Stimulated activated CD4-positive, alpha-beta T cell treated with anti-CD3 and anti-CD28 coated beads, Interleukin-4, amount 100 ng/mL, for 4 hours (primary cell): Measurements from ENCODE around the gene MAP1B.
"Not testable (repeated sequence)": the region's sequence is repeated elsewhere in the genome, so short reads cannot be mapped to it uniquely, and the experiment has no call there.

Experiments
- DNase-seq, 2 experiments: peaks; one replicate each; pipeline ENCODE4 v3.0.0-alpha.2; 2020

MAP1B gene

DNA sequence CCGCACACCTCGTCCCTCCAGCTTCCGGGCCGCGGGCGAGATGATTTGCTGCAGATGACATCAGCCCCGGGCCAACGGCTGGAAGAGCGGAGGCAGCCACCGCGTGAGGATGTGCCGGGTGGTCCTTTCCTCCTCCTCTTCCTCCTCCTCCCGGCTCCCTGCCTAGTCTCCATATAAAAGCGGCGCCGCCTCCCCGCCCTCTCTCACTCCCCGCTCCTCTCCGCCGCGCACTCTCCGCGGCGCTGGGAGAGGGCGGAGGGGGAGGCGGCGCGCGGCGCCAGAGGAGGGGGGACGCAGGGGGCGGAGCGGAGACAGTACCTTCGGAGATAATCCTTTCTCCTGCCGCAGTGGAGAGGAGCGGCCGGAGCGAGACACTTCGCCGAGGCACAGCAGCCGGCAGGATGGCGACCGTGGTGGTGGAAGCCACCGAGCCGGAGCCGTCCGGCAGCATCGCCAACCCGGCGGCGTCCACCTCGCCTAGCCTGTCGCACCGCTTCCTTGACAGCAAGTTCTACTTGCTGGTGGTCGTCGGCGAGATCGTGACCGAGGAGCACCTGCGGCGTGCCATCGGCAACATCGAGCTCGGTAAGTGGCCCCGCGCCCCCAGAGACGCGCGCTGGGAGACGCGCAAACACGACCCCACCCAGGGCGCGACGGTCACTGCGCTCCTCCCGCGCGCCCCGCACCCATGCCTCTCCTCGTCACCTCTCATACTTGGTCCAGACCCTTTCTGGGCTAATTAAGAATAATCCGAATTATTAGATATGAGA lies at the start of gene MAP1B:
Gene MAP1B, plus strand, starts transcription at position 345 of the 770 bp plus-strand sequence. Its CDS starts 57 bp downstream, at position 402.
- DNase-seq = no peak

DNA sequence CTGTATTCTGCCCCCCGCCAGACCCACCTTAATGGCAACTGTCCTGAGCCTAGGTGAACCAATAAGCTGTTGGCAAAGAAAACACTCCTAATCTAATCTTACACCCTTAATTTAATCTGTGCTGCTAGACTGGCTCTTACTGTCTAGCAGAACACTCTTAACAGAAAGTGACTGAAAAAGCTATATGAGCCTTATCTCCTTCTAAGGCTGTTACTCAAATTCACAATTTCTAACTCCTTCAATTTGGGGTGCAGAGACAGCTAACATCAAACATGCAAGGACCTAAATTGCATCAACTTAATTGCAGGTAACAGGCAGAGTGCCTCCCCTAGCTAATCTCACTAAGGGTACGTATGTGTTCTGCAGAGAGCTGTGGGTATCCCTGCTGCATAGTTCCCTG lies 49.5 kb upstream of the MAP1B start:
- DNase-seq = no peak

DNA sequence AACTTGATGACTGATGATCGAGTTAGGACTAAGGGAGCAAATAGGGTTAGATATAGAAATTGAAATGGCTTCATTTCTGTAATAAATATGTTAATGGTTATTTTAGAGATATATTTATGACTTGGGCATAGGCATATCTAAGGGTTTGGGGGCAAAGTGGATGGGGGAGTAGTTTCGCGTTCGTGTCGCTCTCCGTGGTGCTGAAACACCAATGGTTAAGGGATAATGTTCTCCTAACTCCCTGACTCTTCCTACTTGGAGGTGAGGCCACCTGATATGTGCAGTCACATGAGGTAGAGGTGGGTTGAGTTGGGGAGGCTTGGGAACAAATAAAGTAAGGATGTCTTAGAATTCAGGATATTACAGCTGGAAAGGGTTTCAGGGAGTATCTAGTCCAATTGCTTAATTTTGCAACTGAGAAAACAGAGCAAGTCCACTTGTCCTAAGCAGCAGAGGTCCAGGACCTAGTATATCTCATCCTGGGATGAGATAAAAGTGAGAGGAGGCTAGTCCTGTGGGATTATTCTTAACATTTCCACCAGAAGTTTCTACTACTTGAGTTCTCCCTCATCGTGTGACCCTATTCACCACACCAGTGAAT lies 44.0 kb upstream of the MAP1B start:
- DNase-seq = no peak

DNA sequence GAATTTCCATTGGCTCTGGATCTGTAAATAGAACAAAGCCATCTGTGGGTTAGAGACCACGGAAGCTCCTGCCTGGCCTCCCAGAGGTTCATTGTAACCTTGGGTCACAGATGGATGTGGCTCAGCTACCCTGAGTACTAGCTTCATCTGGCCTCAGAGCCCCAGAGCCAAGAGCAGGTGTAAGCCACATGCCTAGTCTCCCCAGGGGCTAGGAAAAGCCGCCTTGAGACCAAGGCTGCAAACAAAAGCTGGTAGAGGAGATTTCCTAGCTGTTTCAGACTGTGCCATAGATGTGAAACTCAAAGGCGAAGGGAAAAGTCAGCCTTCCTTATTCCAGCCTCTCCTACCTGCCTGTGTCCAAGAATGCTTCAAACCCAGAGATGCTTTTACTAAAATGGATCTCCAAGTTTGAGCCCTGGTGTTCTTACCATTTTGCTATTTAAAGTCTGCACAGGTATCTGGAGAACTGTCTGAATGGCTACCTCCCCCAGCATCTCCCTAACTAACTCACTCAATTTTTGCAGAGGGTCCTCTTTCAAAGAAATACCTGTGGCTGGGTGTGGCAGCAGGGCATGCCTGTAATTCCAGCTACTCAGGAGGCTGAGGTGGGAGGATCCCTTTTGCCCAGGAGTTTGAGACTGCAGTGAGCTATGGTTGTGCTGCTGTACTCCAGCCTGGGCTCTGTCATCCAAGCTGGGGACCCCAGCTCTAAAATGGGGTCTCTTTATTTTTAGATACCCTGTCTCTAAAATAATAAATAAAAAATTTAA lies 42.3 kb upstream of the MAP1B start:
- no peak for DNase-seq

DNA sequence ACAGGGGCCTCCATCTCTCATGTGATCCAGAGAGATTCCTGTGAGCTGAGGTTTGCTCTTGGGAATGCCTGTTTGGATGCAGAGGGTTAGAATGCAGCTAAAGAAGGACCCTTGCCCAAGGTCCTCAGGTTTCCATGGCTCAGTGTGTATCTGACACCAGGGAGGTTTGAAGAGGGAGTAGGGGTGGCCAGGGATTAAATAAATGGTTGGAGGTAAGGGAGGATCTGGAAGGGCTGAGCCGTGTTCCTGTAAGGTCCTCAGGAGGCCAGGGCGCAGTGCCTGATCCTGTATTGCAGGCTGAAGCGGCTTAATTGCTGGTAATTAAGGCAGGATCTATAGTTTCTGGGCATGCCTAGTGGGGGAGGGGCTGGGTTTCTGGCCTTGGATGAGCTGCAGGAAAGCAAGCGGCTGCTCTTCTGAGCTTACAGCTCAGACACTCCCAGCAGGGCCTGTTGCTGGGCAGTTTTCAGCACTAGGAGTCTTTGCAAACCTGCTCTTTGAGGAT lies 41.5 kb upstream of the MAP1B start:
- no peak for DNase-seq

DNA sequence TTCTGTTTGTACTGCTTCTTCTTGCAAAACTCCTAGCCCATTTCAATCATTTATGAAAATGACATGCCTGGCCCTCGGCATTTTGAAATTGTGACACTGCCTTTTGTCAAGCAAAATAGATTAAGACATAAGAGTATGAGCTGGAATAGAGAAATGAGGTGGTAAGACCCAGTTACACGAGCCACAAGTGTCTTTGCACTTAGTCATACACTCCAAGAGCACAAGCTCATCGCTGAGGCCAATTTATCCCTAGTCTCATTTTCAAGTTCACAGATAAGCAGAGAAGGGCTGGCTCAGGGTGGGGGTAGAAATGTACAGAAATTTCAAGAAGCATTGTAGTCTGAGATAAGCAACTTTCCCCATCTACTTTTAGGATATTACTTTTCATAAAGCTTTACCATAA lies 40.6 kb upstream of the MAP1B start:
- DNase-seq = no peak

DNA sequence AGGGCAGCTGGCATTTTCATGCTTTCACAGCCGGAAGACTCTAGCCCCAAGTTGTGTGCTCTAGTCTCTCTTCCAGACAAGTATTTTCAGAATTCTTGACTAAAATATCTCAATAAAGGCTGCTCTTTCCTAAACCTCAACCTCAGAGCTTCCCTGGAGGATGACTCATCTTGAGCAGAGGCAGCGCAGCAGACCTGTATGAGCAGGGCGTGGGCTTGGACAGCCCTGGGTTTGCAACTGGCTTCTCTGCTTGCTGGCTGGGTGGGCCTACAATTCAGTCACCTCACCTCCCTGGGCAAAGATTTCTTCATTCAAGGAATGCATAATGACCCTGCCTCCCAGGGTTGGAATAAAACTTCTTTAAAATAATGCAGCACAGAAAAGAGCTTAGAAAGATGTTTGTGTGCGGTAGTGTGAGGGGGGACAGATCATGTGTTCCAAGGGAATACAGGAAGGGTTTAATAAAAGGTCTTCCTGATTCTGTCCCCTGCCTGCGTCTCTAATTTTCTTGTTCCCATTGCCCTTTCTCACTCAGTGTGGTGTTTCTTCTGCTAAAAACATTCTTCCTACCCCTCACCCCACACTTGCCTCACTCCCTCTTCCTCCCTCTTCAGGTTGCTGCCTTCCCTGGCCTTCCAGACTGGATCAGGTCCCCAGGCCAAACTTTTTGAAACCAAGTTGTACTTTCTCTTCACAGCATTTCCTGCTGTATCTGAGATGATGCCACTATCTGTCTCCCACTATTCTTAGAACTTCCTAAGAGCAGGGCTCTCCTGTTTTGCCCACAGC lies 39.4 kb upstream of the MAP1B start:
- no peak for DNase-seq

DNA sequence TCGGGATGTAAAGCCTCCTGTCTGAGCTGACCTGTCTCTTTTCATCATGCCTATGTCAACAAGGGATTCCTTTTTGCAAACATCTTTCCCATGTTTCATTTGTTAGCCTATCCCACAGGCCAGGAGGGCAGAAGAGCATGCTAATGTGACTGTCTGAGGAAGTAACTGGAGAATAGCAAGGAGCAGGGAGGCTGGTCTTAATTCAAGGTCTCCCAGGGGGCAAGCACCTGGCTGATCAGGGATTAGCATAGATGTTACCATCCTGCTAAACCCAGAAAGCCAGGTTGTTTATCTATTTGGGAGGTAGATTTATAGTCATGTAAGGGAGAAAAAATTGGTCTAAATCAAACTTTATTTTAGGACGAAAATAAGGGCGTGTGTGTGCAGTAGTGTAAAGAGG lies 36.7 kb upstream of the MAP1B start:
- no peak for DNase-seq

DNA sequence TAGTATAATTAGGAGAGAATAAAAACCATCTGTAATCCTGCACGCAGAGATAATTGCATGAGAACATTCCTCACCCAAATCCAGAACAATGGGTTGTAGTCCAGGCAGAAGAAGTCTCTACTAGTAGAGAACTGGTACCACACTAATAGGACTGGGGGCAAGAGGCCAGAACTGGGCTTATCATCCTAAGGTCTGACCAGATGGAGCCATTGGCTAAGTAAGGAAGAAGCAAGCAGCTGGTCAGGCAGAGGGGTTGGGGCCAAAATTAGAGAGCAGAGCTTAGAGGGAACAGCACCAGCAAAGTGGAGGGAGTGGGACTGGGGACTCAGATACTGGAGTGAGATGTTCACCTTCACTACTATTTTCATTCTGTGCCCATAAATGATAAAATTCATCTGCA lies 35.4 kb upstream of the MAP1B start:
- no peak for DNase-seq

DNA sequence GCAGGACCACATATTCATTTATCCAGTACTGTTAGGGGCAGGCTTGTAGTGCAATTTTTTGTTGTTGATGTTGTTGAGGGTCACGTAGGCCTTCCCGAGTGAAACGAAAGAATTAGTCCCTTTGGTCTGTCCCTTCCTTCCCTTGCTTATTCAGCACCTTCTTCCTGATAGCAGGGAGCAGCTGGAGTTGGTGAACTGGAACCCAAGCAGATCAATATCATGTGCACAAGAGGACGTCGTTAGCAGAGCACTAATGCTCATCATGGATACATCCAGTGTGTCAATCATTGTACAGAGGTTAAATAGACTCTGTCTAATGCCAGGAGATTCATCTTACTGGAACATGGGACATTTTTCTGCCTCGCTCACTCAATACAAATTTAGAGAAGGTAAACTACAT lies 33.0 kb upstream of the MAP1B start:
- no peak for DNase-seq

DNA sequence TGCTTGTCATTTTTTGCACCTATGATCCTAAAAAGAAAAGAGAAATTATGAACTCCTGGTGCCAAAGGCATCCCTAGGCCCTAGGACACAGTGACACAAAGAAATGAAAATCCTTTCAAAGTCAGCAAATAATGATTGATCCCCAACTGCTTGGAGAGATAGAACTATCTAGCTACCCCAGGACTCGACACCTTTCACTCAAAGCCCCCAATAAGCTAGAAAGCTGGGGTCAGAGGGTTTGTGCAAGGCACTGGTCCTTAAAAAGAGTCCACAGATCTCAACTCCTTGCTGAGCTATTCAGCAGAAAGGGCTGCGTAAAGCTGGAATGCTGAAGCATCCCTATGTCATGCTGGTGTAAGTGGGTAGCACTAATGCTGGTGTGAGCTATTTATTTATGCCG lies 31.8 kb upstream of the MAP1B start:
- DNase-seq = no peak

DNA sequence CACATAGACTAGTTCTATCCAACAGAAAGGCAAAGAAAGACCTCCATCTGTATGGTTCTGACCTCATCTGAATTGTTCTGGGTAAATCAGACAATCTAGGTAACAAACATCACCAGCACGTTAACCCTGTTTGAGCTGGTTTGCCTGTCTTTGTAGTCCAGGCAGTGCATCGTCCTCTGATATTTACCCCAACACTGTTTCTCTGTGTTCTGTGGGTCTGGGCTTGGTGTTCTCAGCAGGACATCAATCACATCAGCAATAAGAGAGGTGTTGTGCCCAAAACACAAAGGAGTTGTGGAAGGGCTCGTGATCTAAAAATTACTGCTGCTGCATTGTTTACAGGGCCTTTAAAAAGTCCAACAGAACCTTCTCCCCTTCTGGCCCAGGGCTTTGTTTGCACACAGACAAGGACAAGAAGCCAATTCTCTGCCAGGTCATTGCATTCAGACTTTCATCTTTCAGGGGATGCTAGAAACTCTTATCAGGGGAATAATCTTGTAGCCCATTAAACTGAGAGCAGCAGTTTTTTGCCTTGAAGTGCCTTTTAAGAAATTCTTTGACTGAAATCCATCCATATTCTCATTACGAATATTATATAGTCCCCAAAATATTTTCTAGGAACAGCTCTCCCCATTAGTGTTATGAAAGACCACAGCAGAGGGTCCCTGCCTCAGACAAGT lies 30.5 kb upstream of the MAP1B start:
- DNase-seq = no peak

DNA sequence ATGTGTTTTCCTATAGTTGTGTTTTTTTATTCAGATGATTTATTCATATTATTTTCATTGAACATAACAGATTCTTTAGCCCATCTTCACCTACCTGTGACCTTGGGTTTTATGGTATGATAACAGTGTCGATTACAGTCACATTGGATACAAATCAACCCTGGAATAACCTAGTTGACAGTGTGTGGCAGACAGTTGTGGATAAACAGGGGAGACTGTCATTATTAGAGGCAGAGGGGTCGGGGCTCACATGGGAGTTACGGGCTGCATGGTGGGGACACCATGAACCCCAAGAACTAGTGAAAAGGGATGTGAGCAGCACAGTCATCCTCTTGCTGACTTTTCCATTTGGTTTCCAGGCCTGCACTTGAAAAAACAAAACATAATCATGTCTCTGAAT lies 29.9 kb upstream of the MAP1B start:
- DNase-seq = no peak

DNA sequence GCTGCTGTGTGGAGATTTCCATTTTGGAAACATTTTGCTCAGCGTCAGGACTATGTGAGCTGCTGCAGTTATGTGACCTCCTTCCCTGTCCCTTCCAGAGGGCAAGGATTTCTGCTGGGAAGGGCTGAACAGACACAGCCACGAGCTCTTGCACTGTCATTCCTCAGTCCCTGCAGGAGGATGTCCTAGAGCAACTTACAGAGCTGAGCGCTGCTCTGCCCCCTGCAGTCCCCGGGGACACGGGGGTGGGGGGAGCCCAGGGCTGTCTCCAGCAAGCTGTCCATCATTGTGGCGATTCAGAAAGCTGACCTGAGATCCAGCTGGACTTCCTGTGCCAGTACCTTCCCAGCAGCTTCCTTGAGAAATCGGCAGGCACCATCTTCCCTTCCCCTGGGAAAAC lies 28.0 kb upstream of the MAP1B start:
- no peak for DNase-seq

DNA sequence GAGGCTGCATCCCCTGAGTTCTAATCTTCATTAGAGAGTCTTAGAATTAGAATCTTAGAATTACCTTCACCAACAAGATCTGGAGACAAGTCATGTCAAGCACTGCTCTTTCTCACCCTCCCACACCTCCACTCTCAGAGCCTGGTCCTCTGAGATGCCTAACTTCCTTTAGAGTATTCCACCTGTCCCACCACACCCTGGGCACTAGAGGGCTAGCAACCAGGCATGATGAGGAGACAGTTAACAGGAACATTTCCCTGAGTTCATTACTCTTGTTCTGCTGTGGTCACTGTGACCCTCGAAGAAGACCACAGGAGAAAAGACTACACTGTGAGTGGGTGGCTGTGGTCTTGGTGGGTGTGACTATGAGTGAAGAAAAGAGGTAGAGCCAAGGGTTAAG lies 25.2 kb upstream of the MAP1B start:
- no peak for DNase-seq

DNA sequence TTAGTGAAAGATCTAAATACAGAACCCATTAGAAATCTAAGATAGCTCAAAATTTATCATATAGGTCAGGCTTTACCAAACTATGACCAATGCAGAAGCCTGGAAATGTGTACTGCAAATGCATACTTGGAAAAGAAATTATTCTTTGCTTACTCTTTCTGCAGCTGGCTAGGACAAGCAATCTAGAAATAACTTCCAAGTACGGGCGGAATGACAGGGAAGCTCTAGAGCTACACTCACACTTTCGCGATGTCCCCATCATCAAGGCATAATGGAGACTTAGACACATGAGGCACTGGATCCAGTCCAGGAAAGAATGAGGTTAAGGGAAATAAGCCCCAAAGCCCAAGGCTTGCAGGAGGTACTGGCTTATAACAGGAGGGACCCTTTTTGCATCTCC lies 22.4 kb upstream of the MAP1B start:
- no peak for DNase-seq

DNA sequence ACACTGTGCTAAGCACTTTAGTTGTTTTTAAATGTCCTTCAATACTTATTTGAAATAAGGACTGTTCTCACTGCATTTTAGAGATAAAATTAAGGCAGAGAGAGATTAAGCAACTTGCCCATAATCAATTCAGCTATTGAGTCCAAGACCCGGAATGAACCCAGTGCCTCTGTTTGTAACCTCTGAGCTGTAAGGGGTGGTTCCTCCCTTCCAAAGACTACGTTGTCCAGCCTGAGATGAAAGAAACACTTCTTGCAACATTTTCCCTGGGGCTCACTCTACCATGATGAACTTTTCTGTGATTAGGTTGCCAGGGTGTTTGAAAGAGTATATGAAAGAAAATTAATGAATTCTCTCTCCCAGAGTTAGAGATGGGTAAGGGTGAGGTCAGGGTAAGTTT lies 22.0 kb upstream of the MAP1B start:
- no peak for DNase-seq

DNA sequence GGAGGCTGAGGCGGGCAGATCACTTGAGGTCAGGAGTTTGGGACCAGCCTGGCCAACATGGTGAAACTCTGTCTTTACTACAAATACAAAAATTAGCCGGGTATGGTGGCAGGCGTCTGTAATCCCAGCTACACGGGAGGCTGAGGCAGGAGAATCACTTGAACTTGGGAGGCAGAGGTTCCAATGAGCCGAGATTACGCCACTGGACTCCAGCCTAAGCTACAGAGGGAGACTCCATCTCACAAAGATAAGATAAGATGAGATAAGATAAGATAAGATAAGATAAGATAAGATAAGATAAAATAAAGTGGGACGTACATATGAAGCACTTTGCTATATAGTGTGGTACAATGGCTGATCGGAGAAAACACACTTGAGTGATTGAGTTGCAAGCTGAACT lies 17.6 kb upstream of the MAP1B start:
- DNase-seq = not testable (repeated sequence)

DNA sequence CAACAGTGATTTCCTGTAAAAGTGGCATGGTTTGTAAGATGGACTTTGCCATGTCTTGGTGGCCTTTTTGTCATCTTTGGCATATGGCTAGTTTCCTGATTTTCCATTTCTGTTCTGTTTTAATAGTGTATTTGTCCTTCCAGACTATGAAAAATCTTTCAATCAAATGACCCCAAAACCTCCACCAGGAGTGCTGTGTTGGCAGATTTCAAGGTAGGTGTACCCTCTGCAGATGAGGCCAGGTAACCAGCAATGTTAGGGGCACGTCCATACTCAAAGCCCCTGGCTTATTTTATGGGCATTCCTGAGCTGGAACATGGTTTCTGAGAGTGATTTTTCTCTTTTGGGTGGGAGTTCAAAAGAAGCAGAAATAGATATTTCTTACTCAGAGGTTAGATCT lies 15.2 kb upstream of the MAP1B start:
- DNase-seq = no peak

DNA sequence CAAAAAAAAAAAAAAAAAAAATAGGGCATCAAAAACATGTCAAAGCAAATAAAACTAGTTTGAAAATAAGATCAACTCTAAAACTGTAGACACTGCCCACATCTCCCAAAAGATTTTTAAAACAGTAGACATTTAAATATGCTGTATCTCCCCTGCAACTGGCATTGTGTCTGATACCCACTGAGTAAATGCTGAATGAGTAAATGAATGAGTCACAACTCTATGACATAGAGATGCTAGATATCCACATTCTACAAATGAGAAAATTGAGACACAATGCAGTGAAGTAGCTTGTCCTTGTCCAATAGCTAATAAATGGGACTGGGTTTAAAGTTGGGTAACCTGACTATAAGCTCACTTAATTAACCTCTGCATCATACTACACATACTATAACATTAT lies 14.1 kb upstream of the MAP1B start:
- no peak for DNase-seq

DNA sequence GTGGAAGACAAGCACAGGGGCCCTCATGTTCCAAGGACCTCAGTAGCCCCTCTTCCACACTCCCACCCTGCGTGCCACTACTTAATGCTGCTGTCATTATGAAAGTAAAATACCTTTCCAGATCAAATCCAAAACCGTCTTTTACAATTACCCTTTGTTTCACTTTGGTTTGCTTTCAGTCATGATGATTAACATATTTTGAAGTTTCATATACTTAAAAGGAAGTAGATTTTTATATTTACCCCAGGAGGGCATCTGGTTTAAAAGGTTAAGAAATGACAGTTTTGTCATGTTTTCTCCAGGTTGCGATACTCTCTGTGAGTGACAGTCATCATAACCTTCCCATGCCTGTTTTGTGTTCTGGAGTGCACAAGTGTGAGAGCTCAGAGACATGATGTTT lies 13.5 kb upstream of the MAP1B start:
- DNase-seq = no peak

DNA sequence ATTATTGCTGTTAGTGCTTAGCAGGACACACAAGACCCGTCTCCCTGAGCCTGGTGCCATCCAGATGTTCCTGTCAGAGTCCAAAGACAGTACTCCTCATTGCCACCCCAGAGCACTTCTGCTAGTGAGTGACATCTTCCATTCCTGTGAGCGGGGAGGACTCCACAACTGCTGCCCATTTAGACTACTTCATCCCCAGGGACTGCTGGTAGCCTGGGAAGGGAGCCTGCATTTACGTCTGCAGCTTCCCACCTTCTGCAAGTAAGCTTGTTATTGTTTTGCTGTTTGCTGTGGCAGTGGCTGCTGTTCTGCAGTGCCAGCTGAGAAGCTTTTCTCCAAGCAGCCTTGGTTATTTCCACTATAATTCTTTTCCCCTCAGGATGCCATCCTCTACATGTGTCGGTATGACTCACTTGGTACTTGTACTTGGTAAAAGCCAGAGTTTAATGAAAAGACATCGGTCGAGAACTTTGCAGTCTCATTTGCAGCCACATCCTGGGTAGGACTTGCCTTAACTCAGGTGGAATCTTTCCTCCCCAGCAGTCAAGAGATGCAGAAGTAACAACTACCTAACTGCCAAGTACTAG lies 10.6 kb upstream of the MAP1B start:
- DNase-seq = no peak
